Erythroblast (primary cell): ENCODE results near the gene FAM98C.

Experiments
- GATA1 ChIP-seq: IDR thresholded peaks from 2 replicates; pipeline ENCODE4 v1.6.1; 2011; ENCODE audit warnings: low read depth, mild to moderate bottlenecking, control low read depth, low read length, moderate library complexity
- POLR2A ChIP-seq: IDR thresholded peaks from 2 replicates; pipeline ENCODE4 v1.6.1; 2011; ENCODE audit warnings: mild to moderate bottlenecking, low read length

DNA sequence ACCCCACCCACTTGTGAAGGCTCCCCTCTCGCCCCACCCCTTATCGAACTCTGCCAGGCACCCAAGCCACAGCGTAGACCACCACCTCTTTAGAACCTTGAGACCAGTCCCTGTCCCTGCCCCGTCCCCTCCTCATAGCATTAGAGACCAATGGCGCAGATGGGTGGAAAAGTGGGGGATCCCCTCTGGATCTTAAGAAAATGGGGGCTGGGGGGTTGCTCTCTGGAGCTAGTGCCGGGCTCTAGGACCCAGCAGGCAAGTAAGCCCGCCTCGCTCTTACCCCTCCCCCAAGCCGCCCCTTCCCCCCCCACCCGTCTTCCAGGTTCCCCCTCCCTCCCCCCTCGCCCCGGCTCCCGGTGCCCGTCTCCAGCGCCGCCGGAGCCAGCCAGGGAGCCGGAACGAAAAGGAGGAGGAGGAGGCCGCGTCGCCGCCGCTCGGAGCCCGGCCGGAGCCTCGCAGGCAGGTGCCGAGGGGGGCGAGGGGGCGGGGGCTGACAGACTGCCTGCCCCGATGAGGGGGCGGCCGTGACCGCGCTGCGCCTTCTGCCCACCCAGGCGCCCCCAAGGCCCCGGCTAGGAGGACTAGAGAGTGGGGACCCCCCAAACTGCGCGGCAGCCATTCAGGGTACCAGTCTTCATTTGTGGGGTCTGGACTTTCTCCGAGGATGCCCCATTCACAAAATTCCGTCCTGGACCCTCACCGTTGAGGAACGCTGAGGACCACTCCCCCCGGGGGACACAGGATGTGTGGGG is 14.4 kb upstream of the FAM98C start, which contains the start of gene SPRED3:
- TF ChIP-seq POLR2A (no peak), GATA1 (no peak)
